ENCODE data around the gene CHST6. TPM values are rescaled to one million over a fixed set of nuclear protein-coding genes. Genes with fewer than 3 reads are reported as not detected.

CHST6 gene
- total and polyA plus RNA-seq, 10 of the 15 experiments (the other 5 are each of a cell fraction or from before 2014, with no cell fraction given): 0.14 to 2.5 (median 0.51) TPM

DNA sequence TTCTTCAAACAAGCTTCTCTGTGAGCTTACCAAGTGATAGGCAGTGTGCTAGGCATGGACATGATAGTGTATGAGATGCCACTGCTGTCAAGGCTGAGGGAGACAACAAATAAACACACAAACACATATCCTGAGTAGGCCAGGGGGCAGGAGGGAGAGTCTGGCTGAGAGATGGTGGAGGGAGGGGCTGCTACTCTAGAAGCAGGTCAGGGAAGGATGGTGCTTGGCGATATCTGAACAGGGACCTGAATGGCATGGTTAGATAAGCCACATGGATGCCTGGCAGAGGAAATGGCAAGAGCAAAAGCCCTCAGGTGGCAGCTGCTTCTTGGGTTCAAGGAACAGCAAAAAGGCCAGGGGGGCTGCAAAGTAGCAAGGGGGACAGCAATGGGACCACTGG lies 8.6 kb upstream of the CHST6 start:
- Histone ChIP-seq H3K27me3 (replicated peaks in 1 of 2; ENCODE audit: control insufficient read depth in 2 of 2, insufficient read depth in 2 of 2, low read length in 1 of 2) (peaks cover 0 to 3% of the 10 kb centered on the region in 2 experiments; a peak in 1 of 4 replicates), H3K4me3 (no peak overlapping the region), H2AFZ (ENCODE audit: control insufficient read depth, low read depth, low read length) (no peak overlapping the region), H3K4me1 (ENCODE audit: control insufficient read depth, insufficient read depth, low read length) (no peaks in the 10 kb centered on the region), H3K4me2 (ENCODE audit: control insufficient read depth, insufficient read depth) (no peak overlapping the region), H3K9me3 (replicated peaks; ENCODE audit: control insufficient read depth, insufficient read depth, low read length) (no peaks in the 10 kb centered on the region), H3K79me2 (ENCODE audit: control insufficient read depth, insufficient read depth, low read length) (no peaks in the 10 kb centered on the region), H3K36me3 (ENCODE audit: control insufficient read depth in 2 of 2, insufficient read depth in 2 of 2, low read length in 1 of 2) (no peaks in the 10 kb centered on the region), H3K27ac (ENCODE audit: control insufficient read depth, insufficient read depth) (no peak overlapping the region), H3K9ac (ENCODE audit: control insufficient read depth, insufficient read depth, low read length) (no peak overlapping the region), H4K20me1 (ENCODE audit: control insufficient read depth, insufficient read depth) (no peaks in the 10 kb centered on the region)
- FAIRE-seq (no peak), DNase-seq (ENCODE audit: low read depth, low spot score) (no peak), ATAC-seq (no peak)
- no TSS peak for BruUV-seq (replicated peaks)
- CTCF ChIA-PET: no interaction called here
- POLR2A ChIA-PET: interaction anchor here (1.1 kb wide), 1 partner anchor 33 kb away, joined by 3 read pairs; no protein-coding TSS in a partner anchor
- SMC1A ChIA-PET (ENCODE audit: uncharacterized antibody, unreplicated experiment): no interaction called here
- WGBS (ENCODE audit: insufficient coverage, insufficient replicate concordance, low lambda C conversion rate, missing lambda C conversion rate): 90% methylated on average over 1 of the region's 1 CpG
- intact Hi-C loops (cut with micrococcal nuclease; ENCODE audit: unreplicated experiment) (no loop called here), in situ Hi-C loops (cut with MboI) (no loop called here)
- no peak for TF ChIP-seq ATF7 (IDR thresholded peaks at IDR 0.05; ENCODE audit: low read depth)
- TF ChIP-seq REST (IDR thresholded peaks at IDR 0.05; ENCODE audit: low read depth, low read length): no peak
- no peak for TF ChIP-seq SUZ12 (IDR thresholded peaks at IDR 0.05; ENCODE audit: unreplicated experiment)
- TF ChIP-seq IKZF1 (conservative IDR thresholded peaks at IDR 0.05): no peak
- RAD21 ChIA-PET (ENCODE audit: unreplicated experiment): no interaction called here

Measured in GM12878 (cell line).